Kidney tubule cell (primary cell): ENCODE measurements around the gene PEX10.

Experiments
- DNase-seq: peaks from one replicate; pipeline ENCODE4 v3.0.0-alpha.2; 2018; ENCODE audit warnings: low spot score

PEX10 gene

DNA sequence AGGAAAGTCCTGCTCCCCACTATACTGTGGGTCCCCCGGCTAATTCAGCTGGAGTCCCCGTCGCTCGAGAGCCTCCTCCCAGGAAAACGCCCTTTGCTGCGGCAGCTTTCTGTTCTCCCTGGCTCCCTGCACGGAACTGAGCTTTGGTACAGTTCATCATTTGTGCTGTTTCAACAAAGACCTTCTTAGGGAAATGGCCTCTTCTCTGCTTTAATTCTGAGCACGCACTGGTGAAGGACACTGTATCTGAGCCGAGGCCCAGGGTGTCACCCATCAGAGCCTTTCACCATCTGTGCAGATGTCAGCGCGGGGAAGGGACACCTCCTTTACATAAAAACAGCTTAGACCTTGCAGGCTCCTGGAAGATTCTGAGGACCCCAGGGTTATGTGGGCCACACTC lies 13.5 kb upstream of the PEX10 start:
- no peak for DNase-seq

DNA sequence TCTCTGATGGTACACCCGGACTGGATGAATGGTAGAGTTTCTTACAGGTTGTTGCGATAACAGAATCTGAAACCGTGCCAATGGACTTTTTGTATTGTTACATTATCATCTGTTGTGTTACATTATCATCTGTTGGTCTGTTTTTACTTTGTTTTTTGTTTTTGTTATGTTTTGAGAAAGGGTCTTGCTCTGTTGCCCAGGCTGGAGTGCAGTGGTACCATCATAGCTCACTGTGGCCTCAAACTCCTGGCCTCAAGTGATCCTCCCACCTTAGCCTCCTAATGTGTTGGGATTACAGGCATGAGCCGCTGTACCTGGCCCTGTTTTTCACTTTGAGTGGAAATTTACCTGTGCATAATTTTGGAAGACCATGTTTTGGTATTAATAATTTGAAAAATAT lies 10.2 kb upstream of the PEX10 start:
- no peak for DNase-seq

GRCh38 chr1:2419416-2419815 lies 7.1 kb upstream of the PEX10 start:
- no peak for DNase-seq

GRCh38 chr1:2418791-2419320 lies 6.5 kb upstream of the PEX10 start:
- DNase-seq = no peak

DNA sequence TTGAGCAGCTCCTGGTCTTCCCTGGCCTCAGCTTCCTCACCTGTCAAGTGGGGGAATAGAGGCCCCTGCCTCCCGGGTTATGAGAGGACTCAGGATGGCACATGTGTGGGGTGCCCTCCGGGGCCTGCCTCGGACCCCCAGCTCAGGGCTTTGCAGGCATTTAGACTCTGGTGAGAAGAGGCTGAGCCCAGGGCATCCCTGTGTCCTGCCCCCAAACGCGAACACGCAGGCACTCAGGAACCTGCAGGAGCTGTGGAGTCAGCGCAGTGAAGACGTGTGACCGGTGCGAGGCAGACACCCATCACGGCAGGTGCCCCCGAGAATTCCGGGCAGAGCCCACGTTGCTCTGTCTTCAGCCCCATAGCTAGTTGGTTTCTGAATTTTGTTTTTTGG lies 5.5 kb upstream of the PEX10 start:
- DNase-seq = no peak

DNA sequence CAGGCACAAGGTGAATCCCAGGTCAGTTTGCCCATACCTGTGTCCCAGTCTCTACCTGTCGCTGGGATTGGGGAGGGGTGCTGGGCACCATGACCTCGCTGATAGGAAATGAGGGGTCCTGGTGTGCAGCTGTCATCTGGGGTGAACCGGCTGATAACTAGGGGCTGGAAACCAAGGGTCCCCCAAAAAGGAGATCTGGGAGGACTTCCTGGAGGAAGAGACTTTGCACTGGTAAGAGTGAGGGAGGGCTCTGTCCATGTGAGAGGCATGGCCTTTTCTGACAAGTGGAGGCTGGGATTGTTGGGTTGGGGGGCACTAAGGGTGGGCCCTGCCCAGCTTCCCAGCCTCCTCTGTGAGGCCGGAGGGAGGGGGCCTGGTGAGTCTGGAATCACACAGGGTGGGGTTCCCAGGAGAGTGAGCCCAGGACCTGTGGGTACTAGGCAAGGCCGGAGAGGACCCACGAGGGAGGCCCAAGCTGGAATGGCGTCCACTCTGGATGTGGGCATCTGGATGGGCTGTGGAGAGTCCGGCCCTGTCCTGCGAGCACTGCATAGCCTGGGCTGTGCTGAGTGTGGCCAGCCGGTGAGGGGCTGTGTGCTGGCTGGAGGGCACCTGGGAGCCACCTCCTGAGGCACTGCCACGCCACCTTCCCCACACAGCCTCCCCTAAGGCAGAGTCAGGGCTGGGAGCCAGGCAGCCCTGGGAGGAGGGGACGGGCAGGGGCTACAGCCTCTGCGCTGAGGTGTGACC lies 4.9 kb upstream of the PEX10 start:
- DNase-seq = no peak

DNA sequence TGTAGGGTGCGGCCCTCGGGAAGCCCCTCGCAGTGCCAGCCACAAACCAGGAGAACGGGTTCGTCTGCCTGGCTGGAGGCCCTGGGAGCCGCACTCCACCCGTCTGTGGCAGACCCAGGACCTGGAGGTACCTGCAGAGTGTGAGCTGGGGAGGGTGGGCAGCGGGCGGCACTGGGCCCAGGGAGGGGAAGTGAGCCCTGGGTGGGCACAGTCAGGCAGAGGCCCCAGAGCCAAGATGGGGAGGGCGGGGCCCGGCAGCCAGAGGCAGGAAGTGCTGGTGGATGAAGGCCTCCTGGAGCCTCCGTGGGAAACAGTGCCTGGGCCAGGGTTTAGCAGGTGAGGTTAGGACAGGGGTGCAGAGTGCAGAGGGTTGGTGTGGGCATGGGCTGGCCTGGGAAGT lies 4.0 kb upstream of the PEX10 start:
- DNase-seq = no peak

DNA sequence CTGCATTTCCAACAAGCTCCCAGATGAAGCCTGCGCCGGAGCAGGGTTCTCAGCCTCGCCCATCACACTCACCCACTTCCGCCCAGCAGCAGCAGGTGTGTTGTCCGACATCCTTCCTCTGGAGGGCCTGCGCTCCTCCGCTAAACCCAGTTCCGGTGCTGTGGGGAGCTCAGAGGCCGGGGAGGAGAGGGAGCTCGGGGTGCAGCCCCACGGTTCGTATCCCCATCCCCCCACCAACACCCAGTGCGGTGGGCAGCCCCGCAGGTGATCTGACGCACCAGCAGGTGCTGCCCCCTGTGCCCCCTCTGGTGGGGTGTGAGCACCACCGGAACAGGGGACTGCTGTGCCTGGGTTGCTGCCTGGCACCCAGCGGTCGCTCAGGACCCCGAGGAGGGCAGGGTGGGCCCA lies 3.4 kb upstream of the PEX10 start:
- DNase-seq = no peak

- DNase-seq = no peak
These were observed 3.0 kb upstream of the PEX10 start for GRCh38 chr1:2415337-2415736.

- DNase-seq = peak; percentile 66
These were observed 2.1 kb upstream of the PEX10 start for GRCh38 chr1:2414297-2414958.

- peak; percentile 26 for DNase-seq
These were observed 1.3 kb upstream of the PEX10 start for GRCh38 chr1:2413495-2414296.

DNA sequence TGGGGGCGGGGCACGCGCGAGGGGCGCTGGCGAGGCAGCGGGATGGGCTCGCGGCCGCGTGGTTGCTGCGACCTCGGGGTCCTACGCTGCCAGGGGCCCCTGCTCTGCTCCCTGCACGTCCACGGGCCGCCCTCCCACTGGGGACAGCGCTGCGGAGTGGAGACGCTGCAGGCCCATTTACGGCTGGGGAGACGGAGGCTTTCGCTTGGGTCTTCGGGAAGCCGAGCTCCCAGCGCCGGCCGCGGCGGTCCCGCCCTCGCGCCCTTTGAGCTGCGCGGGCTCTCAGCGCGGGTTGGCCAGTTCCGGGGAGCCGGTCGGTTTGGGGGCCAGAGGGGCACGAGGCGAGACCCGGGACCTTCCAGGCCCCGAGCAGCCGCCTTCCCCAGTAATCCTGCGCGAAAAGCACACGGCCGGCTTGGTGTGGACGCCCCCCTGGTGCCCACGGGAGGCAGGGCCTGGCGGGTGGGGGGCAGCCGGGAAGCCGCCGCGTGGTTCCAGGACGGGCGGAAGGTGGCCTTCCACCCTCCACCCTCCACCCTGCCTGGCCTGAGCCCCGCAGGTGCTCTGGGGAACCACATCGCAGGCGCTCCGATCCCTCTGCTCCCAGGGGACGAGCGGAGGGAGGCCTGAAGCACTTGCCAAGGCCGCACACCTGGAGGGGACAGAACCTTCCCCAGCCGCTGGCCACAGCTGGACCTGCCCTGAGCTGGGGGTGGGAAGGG lies 570 bp upstream of the PEX10 start:
- DNase-seq = peak; percentile 32

GRCh38 chr1:2411801-2412394 lies 466 bp downstream of the PEX10 start:
- DNase-seq = peak; percentile 11

- no peak for DNase-seq
These were observed 2.6 kb downstream of the PEX10 start for GRCh38 chr1:2409745-2410144.

DNA sequence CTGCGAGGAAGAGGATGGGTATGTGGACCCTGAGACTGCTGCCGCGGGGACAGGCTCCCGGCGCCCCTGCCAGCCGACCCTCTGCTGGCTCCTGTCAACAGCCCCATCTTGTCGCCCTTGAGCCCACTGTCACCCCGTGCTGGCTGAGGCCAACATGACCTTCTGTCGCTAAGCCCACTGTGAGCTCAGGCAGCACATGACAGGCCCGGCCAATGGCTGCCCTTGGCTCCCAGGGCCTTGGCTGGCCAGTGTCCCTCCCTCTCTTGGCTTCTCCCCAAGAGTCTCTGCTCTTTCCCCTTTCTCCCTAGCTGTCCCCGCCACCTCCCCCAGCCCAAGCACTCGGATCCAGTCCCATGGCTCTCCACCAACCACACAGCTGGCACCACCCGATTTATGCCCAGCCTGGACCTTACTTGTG lies 3.5 kb downstream of the PEX10 start:
- DNase-seq = no peak

- DNase-seq = no peak
These were observed 3.9 kb downstream of the PEX10 start for GRCh38 chr1:2408456-2408855.

DNA sequence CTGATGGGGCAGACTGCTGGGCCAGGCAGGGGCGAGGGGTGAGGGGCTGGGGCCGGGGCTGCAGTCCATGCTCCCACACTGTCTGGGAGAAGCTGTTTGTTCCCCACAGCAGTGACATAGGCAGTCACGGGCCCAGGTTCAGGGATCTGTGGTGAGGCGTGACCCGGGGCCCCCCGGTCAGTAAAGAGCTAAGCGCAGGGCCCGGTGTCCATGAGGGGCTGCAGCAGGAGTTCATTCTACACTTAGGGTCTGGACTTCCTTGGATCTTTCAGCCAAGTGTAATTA lies 4.4 kb downstream of the PEX10 start:
- no peak for DNase-seq

DNA sequence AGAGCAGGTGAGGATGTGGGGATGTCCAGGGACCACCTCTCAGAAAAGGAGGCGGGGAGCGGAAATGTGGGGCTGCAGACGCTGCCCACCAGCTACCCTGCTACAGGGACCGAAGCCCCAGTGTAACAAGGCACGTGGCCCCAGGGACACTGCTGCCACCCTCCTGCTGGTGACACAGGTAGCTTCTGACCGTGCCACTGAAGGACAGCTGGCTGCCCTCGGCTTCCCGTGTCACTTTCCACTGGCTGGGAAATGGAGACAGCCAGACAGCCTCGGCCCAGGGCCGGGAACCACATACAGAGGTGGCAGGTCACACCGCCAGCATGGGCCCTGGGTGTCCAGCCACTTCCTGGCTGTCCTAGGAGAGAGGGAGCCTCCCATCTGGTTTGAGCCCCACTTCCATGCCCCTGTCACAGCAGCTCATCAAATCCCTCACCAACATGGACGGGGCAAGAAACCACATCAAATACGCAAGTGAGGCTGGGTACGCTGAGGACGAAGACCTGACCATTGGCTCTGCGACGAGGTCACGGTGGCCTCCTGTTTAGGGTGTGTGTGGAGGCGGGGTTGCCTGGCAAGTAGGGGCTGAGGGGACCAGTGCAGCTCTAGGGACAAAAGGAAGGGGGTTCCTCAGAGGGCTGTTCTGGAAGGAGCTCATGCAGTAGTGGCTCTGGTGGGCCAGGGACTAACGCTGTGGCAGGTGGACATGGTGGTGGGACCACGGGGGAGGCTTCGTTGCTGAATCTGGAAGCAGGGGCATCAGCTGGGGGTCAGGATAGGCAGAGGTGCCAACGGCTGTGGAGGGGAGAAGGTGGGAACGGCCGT lies 5.0 kb downstream of the PEX10 start:
- no peak for DNase-seq

GRCh38 chr1:2406451-2407041 lies 5.8 kb downstream of the PEX10 start:
- no peak for DNase-seq

GRCh38 chr1:2405588-2406295 lies 6.6 kb downstream of the PEX10 start:
- no peak for DNase-seq
